Neural crest cell (in vitro differentiated cells): ENCODE measurements around the gene VEGFC. TPM values are rescaled to one million over a fixed set of nuclear protein-coding genes. Genes with fewer than 3 reads are reported as not detected.

Source experiments
- DNase-seq: peaks from one replicate; pipeline ENCODE4 v3.0.0; 2021; ENCODE audit warnings: low read depth, mixed read lengths, low spot score
- H3K27ac Mint-ChIP-seq: one replicate; pipeline ENCODE4 v1.8.0; 2021; ENCODE audit warnings: mild to moderate bottlenecking, mixed read lengths; ENCODE audit not compliant: unreplicated experiment
- H3K27me3 Mint-ChIP-seq: 2 replicates; pipeline ENCODE4 v1.8.0; 2021; ENCODE audit warnings: low read depth, mild to moderate bottlenecking, mixed read lengths
- H3K36me3 Mint-ChIP-seq: 2 replicates; pipeline ENCODE4 v1.8.0; 2021; ENCODE audit warnings: low read depth, mild to moderate bottlenecking, mixed read lengths
- H3K4me1 Mint-ChIP-seq: 2 replicates; pipeline ENCODE4 v1.8.0; 2021; ENCODE audit warnings: mixed read lengths
- H3K4me3 Mint-ChIP-seq: one replicate; pipeline ENCODE4 v1.8.0; 2021; ENCODE audit warnings: mild to moderate bottlenecking, mixed read lengths
- H3K9me3 Mint-ChIP-seq: 2 replicates; pipeline ENCODE4 v1.8.0; 2021; ENCODE audit warnings: mixed read lengths
- total RNA-seq: library from RNA; stranded (reverse); gene quantifications from 2 replicates; pipeline ENCODE4 v1.2.1, GENCODE V29; 2021
- TF ChIP-seq, protein P1 (sequence below): fragments of 200-600 bp; sonication (generic); conservative IDR thresholded peaks from 2 replicates; pipeline ENCODE4 v1.5.0; 2021; ENCODE audit warnings: antibody characterized with exemption, mild to moderate bottlenecking

Gene VEGFC
- total RNA-seq, 1 donor from 2014 or later: 3.1 TPM

DNA sequence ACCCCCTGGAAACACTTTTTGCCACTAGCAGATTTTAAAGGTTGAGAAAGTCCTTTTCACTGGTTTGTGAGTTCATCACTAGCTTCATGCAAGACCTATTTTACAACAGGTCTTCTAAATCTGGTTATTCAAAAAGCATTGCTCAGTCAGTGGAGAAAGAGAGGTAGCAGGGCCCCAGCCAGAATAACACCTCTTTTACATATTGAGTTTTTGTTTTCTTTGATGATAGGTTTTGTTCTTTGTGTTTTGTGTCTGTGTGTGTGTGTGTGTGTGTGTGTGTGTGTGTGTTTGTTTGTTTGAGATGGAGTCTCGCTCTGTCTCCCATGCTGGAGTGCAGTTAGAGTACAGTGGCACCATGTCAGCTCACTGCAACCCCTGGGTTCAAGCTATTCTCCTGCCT is 2.7 kb upstream of the VEGFC start:
- TF ChIP-seq, protein P1, sequence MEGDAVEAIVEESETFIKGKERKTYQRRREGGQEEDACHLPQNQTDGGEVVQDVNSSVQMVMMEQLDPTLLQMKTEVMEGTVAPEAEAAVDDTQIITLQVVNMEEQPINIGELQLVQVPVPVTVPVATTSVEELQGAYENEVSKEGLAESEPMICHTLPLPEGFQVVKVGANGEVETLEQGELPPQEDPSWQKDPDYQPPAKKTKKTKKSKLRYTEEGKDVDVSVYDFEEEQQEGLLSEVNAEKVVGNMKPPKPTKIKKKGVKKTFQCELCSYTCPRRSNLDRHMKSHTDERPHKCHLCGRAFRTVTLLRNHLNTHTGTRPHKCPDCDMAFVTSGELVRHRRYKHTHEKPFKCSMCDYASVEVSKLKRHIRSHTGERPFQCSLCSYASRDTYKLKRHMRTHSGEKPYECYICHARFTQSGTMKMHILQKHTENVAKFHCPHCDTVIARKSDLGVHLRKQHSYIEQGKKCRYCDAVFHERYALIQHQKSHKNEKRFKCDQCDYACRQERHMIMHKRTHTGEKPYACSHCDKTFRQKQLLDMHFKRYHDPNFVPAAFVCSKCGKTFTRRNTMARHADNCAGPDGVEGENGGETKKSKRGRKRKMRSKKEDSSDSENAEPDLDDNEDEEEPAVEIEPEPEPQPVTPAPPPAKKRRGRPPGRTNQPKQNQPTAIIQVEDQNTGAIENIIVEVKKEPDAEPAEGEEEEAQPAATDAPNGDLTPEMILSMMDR: no peak
- Mint-ChIP-seq H3K9me3 (no peaks in the 10 kb centered on the region), H3K4me3 (no peak overlapping the region), H3K36me3 (no peaks in the 10 kb centered on the region), H3K27me3 (peaks cover 37% of the 10 kb centered on the region), H3K27ac (no peak overlapping the region), H3K4me1 (peaks cover 11% of the 10 kb centered on the region)
- DNase-seq: no peak

DNA sequence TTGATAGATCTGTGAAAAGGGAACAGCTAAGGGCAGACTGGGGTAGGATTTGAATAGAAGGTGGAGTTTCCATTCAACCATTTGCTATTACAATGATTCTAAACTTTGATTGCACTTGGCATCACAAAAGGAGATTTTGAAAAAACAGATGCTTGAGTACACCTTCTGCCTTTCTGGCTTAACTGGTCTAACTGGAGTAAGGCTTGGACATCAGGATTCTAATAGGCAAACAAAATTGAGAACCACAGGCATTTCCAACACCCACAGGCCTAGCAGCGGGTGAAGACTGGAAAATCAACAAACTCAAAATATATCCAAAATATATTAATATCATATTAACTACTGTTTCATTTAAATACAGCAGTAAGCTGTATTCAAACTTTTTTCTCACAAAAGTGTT is 1.9 kb upstream of the VEGFC start:
- Mint-ChIP-seq H3K27me3 (peaks cover 45% of the 10 kb centered on the region), H3K4me3 (peak overlapping the region; percentile 87), H3K36me3 (no peaks in the 10 kb centered on the region), H3K27ac (no peak overlapping the region), H3K9me3 (no peaks in the 10 kb centered on the region), H3K4me1 (peaks cover 16% of the 10 kb centered on the region)
- no peak for DNase-seq
- TF ChIP-seq, protein P1: no peak

DNA sequence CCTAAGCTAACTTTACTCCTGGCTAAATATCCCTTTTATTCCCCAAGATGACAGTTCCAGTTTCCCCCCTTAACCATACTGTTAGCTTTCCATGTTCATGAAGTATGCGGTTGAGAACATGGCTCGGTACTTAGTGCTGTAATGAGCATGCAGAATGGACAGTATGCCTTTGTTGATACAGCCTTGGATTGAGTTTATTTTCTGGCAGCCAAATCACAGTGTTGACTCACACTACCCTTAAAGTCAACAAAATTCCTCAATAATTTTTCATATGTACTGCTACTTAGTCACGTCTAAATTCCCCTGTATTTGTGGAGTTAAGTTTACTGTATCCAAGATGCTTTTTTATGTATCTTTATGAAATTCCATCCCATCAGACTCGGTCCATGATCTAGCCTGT is 1.4 kb upstream of the VEGFC start:
- H3K27me3 Mint-ChIP-seq: peaks cover 45% of the 10 kb centered on the region

DNA sequence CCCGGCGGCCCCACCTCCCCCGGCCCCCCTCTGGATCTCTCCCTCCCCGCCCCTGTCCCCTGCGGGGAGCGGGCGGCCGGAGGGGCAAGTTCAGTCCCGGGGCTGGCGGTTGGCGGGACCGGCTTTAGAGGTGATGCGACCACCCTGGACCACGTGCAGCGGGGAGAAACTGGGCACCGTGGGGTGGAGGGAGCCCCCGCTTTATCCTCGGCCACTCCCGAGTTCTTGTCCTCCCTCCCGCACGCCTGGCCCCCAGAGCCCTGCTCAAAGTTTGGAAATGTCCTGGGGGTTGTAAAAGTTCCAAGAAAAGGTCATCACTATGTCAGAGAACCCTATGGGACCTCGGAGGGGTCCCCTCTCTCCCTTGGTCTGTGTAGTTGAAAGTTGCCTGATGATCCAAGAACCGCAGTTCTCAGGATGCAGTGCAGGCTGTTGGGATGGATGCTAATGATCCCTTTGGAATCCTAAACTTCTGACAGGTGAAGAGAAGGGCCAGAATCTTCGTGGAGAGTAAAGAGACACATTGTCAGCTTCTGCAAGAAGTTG is 411 bp upstream of the VEGFC start:
- H3K27ac Mint-ChIP-seq: peak overlapping the region; percentile 2
- peaks cover 43% of the 10 kb centered on the region for H3K27me3 Mint-ChIP-seq
- H3K4me3 Mint-ChIP-seq: peak overlapping the region; percentile 87
- peaks cover 16% of the 10 kb centered on the region for H3K4me1 Mint-ChIP-seq
- H3K9me3 Mint-ChIP-seq: no peaks in the 10 kb centered on the region
- no peak for DNase-seq
- H3K36me3 Mint-ChIP-seq: no peaks in the 10 kb centered on the region
- TF ChIP-seq, protein P1: no peak

More for the DNA sequence above, 1.4 kb upstream of the VEGFC start:
- no peak for DNase-seq
- Mint-ChIP-seq H3K36me3 (no peaks in the 10 kb centered on the region), H3K4me3 (peak overlapping the region; percentile 87), H3K4me1 (peaks cover 16% of the 10 kb centered on the region), H3K9me3 (no peaks in the 10 kb centered on the region), H3K27ac (no peak overlapping the region)
- TF ChIP-seq, protein P1: no peak

DNA sequence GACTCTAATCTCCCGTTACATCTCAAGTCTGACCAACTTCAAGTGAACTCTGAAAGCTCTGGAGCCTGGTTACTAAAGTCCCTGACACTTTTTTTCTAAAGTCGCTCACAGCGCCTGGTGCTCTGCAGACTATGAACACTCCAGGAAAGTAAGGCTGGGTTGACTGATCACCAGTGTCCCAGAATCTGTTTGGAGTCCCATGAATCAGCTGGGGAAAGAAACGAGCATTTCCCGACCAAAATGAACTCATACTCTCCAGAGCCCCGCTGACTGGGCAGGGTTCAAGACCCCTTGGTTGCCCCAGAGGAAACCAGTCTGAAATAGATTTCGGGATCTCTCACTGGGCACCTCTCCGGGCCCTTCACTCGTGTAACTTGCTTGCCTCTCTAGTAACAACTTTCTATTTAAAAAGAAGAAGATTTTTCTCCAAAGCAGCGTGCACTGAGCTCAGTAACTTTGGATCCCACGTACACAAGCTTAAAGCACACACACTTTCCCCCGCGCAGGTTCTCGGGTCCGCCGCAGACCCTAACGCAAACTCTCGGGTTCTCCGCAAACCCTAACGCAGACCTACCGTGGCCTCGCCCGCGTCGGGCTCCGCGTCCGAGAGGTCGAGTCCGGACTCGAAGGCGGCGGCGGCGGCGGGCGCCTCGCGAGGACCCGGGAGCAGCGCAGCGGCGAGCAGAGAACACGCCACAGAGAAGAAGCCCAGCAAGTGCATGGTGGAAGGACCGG is 964 bp downstream of the VEGFC start:
- H3K4me3 Mint-ChIP-seq: peak overlapping the region; percentile 87
- H3K4me1 Mint-ChIP-seq: peaks cover 16% of the 10 kb centered on the region
- DNase-seq: peak; percentile 33
- H3K36me3 Mint-ChIP-seq: no peaks in the 10 kb centered on the region
- H3K27me3 Mint-ChIP-seq: peaks cover 38% of the 10 kb centered on the region
- H3K27ac Mint-ChIP-seq: no peak overlapping the region
- no peaks in the 10 kb centered on the region for H3K9me3 Mint-ChIP-seq
- TF ChIP-seq, protein P1: no peak
